Activated CD4-positive, alpha-beta T cell treated with anti-CD3 and anti-CD28 coated beads, Interleukin-10, Interleukin-2, amounts not matched to agents 100 ng/mL and 50 ng/mL, durations not matched to agents 16 hours and 8 hours (primary cell): ENCODE measurements around the gene CNBD2.
A peak's percentile ranks its signal among the peaks of the same experiment; 100 is the strongest.
"Not testable (repeated sequence)": the region's sequence is repeated elsewhere in the genome, so short reads cannot be mapped to it uniquely, and the experiment has no call there.

Experiments
- DNase-seq: peaks from one replicate; pipeline ENCODE4 v3.0.0-alpha.2; 2020

CNBD2 gene

DNA sequence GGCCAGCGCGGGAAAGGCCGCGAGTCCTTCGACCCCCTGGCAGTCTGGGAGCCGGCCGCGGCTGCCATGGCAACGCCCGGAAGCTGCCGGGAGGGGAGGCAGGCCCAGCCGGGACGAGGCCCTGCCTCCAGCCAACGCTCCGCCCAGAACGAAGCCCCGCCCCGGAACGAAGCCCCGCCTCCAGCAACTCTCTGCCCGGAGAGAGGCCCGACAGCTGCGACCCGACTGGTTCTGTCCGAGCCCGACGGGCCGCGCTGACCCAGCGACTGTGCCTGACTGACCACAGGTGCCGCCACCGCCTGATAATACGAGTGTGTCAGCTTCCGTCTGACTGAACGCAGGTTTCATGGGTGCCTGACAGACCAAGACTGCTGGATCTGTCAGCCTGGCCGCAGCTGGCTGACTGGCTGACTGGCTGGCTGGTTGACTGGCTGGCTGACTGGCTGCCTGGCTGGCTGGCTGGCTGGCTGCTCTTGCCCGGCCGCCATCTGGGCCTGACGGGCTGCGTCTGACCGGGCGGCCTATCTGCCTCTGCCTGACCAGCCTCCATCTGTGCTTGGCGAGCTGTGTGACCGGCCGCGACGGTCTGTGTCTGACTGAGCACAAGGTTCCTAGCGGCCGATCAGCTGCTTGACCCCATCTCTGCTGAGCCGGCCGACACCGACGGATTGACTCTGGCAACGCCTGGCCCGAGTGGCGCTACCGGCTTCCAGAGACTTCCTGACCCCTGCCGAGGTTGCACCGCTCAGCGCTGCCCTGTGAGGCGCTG lies 96.5 kb downstream of the CNBD2 start:
- DNase-seq, result peak; percentile 93

DNA sequence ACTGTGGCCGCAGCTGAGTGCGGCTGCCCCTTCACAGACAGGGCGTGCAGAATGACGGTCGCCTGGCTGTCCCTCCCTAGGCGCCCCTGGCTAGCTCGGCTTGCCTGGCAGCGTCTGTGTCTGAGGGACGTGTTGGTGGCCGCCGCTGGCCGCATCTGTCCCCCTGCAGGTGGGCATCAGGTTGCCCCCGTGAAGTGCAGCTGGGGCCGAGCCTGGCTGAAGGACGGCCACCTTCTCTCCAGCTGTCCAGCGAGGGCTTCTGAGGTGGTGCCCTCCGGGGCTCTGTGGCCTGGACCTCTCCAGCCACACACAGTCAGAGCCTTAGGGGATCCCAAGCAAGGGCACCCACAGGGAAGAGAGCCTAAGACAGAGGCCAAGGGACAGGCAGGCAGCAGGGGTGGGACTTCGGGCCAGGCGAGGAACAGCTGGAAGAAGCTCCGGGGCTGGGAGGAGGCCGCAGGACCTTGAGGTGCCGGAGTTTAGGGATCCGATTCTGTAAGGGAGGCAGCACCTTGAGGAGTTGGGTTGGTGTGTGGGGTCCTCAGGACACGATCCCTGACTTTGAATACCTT lies 97.1 kb downstream of the CNBD2 start:
- no peak for DNase-seq

DNA sequence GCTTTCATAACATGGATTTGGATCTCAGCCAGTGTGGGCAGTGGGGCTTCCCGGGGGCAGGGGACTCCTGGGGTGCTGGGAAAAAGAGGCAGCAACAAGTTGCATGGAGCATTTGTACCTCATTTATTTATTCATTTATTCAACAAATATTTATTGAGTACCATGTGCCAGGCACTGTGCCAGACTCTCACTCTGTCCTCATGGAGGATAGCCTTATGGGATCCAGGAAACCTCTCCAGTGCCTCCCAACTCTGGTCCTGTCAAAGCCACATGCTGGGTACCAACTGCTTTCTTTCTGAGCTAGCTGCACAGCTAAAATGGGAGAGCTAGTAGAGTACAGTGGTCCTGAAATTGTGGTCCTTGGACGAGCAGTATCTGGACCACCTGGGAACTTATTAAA lies 98.4 kb downstream of the CNBD2 start:
- no peak for DNase-seq

GRCh38 chr20:36068526-36068925 lies 100.1 kb downstream of the CNBD2 start:
- DNase-seq, result not testable (repeated sequence)

GRCh38 chr20:36070451-36070850 lies 102.1 kb downstream of the CNBD2 start:
- DNase-seq, result no peak

GRCh38 chr20:36071848-36072247 lies 103.5 kb downstream of the CNBD2 start:
- no peak for DNase-seq

DNA sequence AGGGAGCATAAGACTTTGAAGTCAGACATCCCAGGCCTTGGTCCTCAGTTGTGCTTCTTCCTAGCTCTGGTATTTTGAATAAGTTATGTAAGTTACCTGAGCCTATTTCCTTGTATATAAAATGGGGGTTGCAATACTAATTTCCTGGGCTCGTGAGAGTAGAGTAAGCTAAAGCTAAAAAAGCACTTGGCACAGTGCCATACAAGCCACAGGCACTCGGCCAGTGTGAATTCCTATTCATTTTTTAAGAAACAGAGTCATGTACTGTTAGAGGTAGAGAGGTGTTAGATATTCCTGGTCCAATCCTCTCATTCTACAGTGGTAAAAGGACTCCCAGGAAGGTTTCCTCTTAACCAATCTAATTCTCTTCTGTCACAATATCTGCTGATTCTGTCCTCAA lies 106.6 kb downstream of the CNBD2 start:
- no peak for DNase-seq

DNA sequence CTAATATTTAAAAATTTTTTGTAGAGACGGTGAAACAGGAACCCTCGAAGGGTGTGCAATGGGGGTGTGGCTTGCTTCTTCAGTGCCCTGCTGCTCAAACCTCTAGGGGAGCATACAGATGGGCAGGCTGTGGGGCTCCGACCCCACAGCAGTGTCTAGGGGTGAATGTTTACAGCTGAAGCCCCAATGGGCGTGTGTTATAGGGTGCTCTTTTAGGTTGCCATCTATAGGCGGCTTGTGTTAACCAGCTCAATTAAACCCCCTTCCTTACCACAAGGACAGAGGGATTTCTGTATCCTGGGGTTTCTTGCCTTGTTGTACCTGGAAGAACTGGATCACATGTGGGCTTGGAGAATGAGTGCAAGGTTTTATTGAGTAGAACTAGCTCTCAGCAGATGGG lies 109.4 kb downstream of the CNBD2 start:
- DNase-seq, result not testable (repeated sequence)

GRCh38 chr20:36079486-36079885 lies 111.1 kb downstream of the CNBD2 start:
- DNase-seq, result no peak

DNA sequence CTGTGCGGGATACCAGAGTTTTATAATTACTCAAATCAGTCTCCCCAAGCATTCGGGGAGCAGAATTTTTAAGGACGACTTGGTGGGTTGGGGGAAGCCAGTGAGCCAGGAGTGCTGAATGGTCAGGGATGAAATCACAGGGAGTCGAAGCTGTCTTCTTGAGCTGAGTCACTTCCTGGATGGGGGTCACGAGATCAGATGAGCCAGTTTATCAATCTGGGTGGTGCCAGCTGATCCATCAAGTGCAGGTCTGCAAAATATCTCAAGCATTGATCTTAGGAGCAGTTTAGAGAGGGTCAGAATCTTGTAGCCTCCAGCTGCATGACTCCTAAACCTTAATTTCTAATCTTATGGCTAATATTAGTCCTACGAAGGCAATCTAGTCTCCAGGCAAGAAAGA lies 111.6 kb downstream of the CNBD2 start:
- peak; percentile 14 for DNase-seq
